Epithelial cell of esophagus (primary cell): ENCODE measurements around the gene HNRNPR.

Experiments
- DNase-seq: peaks from one replicate; pipeline ENCODE4 v3.0.0; 2010; ENCODE audit warnings: low read depth
- H3K4me3 ChIP-seq: 2 replicates; pipeline ENCODE4 v1.5.1; 2011; ENCODE audit warnings: mild to moderate bottlenecking, low read length, control low read depth
- TF ChIP-seq, protein P1 (sequence below): IDR thresholded peaks from 2 replicates; pipeline ENCODE4 v1.5.1; 2011; ENCODE audit warnings: low read depth, mild to moderate bottlenecking, low read length, control low read depth, inconsistent platforms; ENCODE audit not compliant: insufficient read depth; ENCODE audit errors: missing control alignments

The HNRNPR gene

GRCh38 chr1:23344111-23344986, at the start of gene HNRNPR:
Gene HNRNPR (minus strand): TSS chr1:23344284. CDS start chr1:23341008, 3,276 bp downstream.
- peak within 1 kb of the TSS; percentile 80 for H3K4me3 ChIP-seq
- TF ChIP-seq, protein P1, sequence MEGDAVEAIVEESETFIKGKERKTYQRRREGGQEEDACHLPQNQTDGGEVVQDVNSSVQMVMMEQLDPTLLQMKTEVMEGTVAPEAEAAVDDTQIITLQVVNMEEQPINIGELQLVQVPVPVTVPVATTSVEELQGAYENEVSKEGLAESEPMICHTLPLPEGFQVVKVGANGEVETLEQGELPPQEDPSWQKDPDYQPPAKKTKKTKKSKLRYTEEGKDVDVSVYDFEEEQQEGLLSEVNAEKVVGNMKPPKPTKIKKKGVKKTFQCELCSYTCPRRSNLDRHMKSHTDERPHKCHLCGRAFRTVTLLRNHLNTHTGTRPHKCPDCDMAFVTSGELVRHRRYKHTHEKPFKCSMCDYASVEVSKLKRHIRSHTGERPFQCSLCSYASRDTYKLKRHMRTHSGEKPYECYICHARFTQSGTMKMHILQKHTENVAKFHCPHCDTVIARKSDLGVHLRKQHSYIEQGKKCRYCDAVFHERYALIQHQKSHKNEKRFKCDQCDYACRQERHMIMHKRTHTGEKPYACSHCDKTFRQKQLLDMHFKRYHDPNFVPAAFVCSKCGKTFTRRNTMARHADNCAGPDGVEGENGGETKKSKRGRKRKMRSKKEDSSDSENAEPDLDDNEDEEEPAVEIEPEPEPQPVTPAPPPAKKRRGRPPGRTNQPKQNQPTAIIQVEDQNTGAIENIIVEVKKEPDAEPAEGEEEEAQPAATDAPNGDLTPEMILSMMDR, result no peak
- DNase-seq, result peak; percentile 100

DNA sequence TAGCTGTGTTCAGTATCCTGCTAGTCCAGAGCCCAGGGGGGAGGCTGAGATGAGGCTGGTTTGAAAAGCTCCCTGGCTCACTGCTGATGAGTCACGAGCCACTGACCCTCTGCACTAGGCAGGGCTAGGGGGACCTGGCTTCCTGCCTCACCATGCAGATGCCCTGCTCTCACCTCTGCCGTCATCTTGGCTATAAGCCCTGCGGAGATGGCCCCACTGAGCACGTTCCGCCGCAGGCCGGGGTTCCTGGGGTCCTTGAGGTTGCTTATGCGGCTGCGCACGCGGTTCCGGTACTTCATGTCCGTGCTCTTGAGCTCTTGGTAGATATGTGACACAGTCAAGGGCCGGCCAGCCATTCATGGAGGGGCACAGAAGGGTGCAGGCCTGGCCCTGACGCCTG, 49.6 kb upstream of the HNRNPR start:
- no peak overlapping the region for H3K4me3 ChIP-seq
- peak; percentile 43 for DNase-seq
- TF ChIP-seq, protein P1, result no peak

- no peak overlapping the region for H3K4me3 ChIP-seq
- TF ChIP-seq, protein P1, result no peak
- no peak for DNase-seq
Measured at GRCh38 chr1:23392125-23392855, 48.2 kb upstream of the HNRNPR start.

- DNase-seq, result no peak
- TF ChIP-seq, protein P1, result no peak
- H3K4me3 ChIP-seq, result no peak overlapping the region
Measured at GRCh38 chr1:23389837-23390321, 45.8 kb upstream of the HNRNPR start.

- TF ChIP-seq, protein P1, result no peak
- no peak for DNase-seq
- no peak overlapping the region for H3K4me3 ChIP-seq
Measured at GRCh38 chr1:23387494-23387893, 43.4 kb upstream of the HNRNPR start.

- no peak overlapping the region for H3K4me3 ChIP-seq
- TF ChIP-seq, protein P1, result no peak
- DNase-seq, result peak; percentile 51
Measured at GRCh38 chr1:23385119-23385621, 41.1 kb upstream of the HNRNPR start.
